ENCODE measurements around the gene USP5.

DNA sequence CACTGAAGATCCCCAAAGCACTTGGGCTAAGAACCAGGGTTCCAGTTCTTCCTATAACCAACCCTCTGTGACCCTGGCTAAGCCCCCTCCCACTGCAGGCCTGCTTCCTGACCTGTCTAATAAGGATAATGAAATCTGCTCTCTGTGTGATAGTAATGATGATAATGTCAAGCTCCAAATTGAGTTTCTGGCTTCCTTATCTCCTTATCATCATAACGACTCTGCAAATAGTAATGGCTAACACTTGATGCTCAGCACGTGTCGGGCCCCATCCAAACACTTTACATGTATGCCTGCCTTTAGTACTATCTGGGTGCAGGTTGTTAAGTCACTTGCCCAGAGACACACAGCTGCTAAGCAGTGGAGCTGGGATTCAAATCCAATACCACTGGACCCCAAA is 35.4 kb upstream of the USP5 start:
- TF ChIP-seq CTCF (IDR thresholded peaks at IDR 0.05) (no peak), POLR2A (IDR thresholded peaks at IDR 0.05) (no peak)

Measured in testis (tissue), 2 donors.